DOHH2 (cell line): Measurements from ENCODE around the gene PRKCD.

Source experiments
- CTCF ChIP-seq: fragments of 200-600 bp; sonication (generic); IDR thresholded peaks from one replicate; pipeline ENCODE4 v1.5.1; 2014; ENCODE audit warnings: antibody characterized with exemption, mild to moderate bottlenecking, low read depth, low read length; ENCODE audit not compliant: poor library complexity, severe bottlenecking
- EZH2phosphoT487 ChIP-seq: fragments of 200-600 bp; sonication (generic); IDR thresholded peaks from 2 replicates; pipeline ENCODE4 v1.6.1; 2017; ENCODE audit warnings: borderline replicate concordance, mild to moderate bottlenecking, antibody characterized with exemption, low read length, moderate library complexity, mixed read lengths

- no peak for TF ChIP-seq CTCF
- TF ChIP-seq EZH2phosphoT487, result no peak
Observed at GRCh38 chr3:53126601-53127000, 34.4 kb upstream of the PRKCD start.
